Heart left ventricle (tissue), 16 donors: ENCODE results near the gene PCARE. TPM values are rescaled to one million over a fixed set of nuclear protein-coding genes. Genes with fewer than 3 reads are reported as not detected.

Experiments
- ATAC-seq, 4 donors: fragments of 200-7000 bp; cut with Tn5 transposase; one replicate each; pipeline ENCODE4 v1.9.1; 2020 to 2022; ENCODE audit warnings: moderate library complexity in 4 of 4, mild to moderate bottlenecking in 3 of 4, moderate number of reproducible peaks in 1 of 4
- DNase-seq, 5 donors: peaks; one replicate each; pipeline ENCODE4 v3.0.0-alpha.2; 2020
- H3K27ac ChIP-seq, 12 donors: fragments of 200-600 bp; sonication (generic) in 4 of 12; one replicate each; pipeline versions ENCODE4 v1.5.0 to v1.8.0; 2016 to 2022; ENCODE audit warnings: mild to moderate bottlenecking in 2 of 12
- H3K27me3 ChIP-seq, 9 donors: fragments of 200-600 bp; sonication (generic) in 2 of 9; one replicate each; pipeline versions ENCODE4 v1.5.1 to v1.8.0; 2016 to 2022; ENCODE audit warnings: mild to moderate bottlenecking in 3 of 9
- H3K36me3 ChIP-seq, 9 donors: fragments of 200-600 bp; sonication (generic) in 2 of 9; one replicate each; pipeline versions ENCODE4 v1.5.0 to v1.8.0; 2018 to 2022; ENCODE audit warnings: mild to moderate bottlenecking in 2 of 9
- H3K4me1 ChIP-seq, 12 donors: fragments of 200-600 bp; sonication (generic) in 4 of 12; one replicate each; pipeline versions ENCODE4 v1.5.0 to v1.8.0; 2016 to 2022; ENCODE audit warnings: mild to moderate bottlenecking in 3 of 12
- H3K4me3 ChIP-seq, 12 donors: fragments of 200-600 bp; sonication (generic) in 4 of 12; one replicate each; pipeline versions ENCODE4 v1.5.0 to v1.8.0; 2017 to 2022; ENCODE audit warnings: mild to moderate bottlenecking in 9 of 12, moderate library complexity in 4 of 12
- H3K9me3 ChIP-seq, 12 donors: fragments of 200-600 bp; sonication (generic) in 4 of 12; one replicate each; pipeline versions ENCODE4 v1.5.0 to v1.8.0; 2016 to 2022; ENCODE audit warnings: mild to moderate bottlenecking in 1 of 12
- POLR2A ChIP-seq, 2 donors: fragments of 450-650 bp; IDR thresholded peaks; one replicate each; pipeline ENCODE4 v1.6.1; 2017; ENCODE audit warnings: antibody characterized with exemption in 2 of 2, mild to moderate bottlenecking in 2 of 2, moderate library complexity in 2 of 2
- WGBS, 4 donors: extraction: QIAGEN DNeasy Blood & Tissue Kit in 2 of 4; methylation state at CpG; one replicate each; pipeline versions ENCODE4 v1.1.5 to v1.1.7; 2013 to 2018; 5-methylcytosine and 5-hydroxymethylcytosine counted together
- intact Hi-C, 10 donors: fragments of 100-400 bp; cut with DNase I; formaldehyde crosslinking; loops; one replicate each; pipeline versions ENCODE4 v1.11.1 to v1.14.2; 2022
- polyA plus RNA-seq, 2 donors: library from polyadenylated mRNA; stranded (reverse); fragments of 200-250 nt; gene quantifications; one replicate each; pipeline ENCODE4 v1.2.3, GENCODE V29; 2013
- total RNA-seq, 9 donors: library from RNA; depleted of rRNA in 2 of 9; stranded (reverse); fragments of >200 nt in 2 of 9; fragmentation: NEBNext Ultra II Directional in 3 of 9; extraction: Animal tissue kit (Norgen Biotek cat#: 25700) in 3 of 9; gene quantifications; one replicate each; pipeline versions ENCODE4 v1.1.0 to v1.2.4, GENCODE V29; 2016 to 2023
- TF ChIP-seq, protein P1 (sequence below), 12 donors: fragments of 200-600 bp; sonication (generic) in 4 of 12; IDR thresholded peaks; one replicate each; pipeline versions ENCODE4 v1.5.0 to v1.8.0; 2018 to 2022; ENCODE audit warnings: antibody characterized with exemption in 12 of 12, mild to moderate bottlenecking in 5 of 12
- donor health status: ischemic (EF 13 %, LVEDD 7.1; RV severe dilation, severe dysfunction).
- donor health status: healthy with polysubstance abuse.
- donor health status: DM: no; HTN: yes; CAD: no.
- donor health status: DM: no; HTN: no; CAD: no.
- donor health status: ischemic (EF 25% LVEDD 6.9; RV normal size, moderate dysfunction).
- donor health status: ischemic (EF 25% LVEDD 5.7; RV mildly dilated, moderate dysfunction).
- donor health status: healthy.
- donor health status: DM: yes; HTN: yes; CAD: no.
- donor health status: ischemic (EF 35%, LVEDD 5.7; RV mildly dilated, moderate dysfunction).
- donor health status: nonischemic (EF 11% LVEDD 7.7; RV severe dilation, severe dysfunction).
- donor health status: DM: yes; HTN: yes; CAD: no.
- donor health status: PGD.
- donor health status: ischemic (EF 29% LVEDD 5.4; RV normal size, mild dysfunction).
- donor health status: nonischemic (EF 23%, LVEDD 6.1; RV moderate dilation, normal function).

Gene PCARE
- total and polyA plus RNA-seq, 11 donors = 0.10 to 2.4 (median 0.87) TPM

DNA sequence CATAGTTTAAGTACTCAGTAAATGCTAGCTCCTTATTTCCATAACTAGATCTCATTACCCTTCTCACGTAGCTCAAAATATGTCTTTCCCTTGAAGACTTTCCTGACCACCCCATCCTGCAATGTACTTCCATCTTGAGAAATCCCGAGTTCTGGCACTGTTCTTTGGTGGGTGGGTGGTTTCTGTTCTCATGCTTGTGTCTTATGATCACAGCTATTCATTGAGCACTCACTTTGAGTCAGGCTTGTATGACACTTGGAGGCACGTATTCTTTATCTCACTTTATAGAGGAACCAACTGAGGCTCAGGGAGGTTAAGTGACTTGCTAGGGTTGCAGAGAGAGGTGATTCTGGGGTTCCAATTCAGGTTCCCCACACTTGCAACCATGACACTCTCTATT is 31.9 kb upstream of the PCARE start:
- intact Hi-C loops = no loop called here
- H3K27ac ChIP-seq = no peak overlapping the region
- no peak for ATAC-seq
- H3K4me1 ChIP-seq = peaks cover 0 to 7% (median 0%) of the 10 kb centered on the region in 12 donors
- DNase-seq = no peak
- WGBS, 4 donors = 78 to 87% (median 84%) methylated on average over 3 of the region's 3 CpGs
- no peaks in the 10 kb centered on the region for H3K9me3 ChIP-seq
- H3K4me3 ChIP-seq = no peak overlapping the region
- TF ChIP-seq, protein P1, sequence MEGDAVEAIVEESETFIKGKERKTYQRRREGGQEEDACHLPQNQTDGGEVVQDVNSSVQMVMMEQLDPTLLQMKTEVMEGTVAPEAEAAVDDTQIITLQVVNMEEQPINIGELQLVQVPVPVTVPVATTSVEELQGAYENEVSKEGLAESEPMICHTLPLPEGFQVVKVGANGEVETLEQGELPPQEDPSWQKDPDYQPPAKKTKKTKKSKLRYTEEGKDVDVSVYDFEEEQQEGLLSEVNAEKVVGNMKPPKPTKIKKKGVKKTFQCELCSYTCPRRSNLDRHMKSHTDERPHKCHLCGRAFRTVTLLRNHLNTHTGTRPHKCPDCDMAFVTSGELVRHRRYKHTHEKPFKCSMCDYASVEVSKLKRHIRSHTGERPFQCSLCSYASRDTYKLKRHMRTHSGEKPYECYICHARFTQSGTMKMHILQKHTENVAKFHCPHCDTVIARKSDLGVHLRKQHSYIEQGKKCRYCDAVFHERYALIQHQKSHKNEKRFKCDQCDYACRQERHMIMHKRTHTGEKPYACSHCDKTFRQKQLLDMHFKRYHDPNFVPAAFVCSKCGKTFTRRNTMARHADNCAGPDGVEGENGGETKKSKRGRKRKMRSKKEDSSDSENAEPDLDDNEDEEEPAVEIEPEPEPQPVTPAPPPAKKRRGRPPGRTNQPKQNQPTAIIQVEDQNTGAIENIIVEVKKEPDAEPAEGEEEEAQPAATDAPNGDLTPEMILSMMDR (IDR thresholded peaks at IDR 0.05) = no peak
- TF ChIP-seq POLR2A (IDR thresholded peaks at IDR 0.05) = no peak
- no peaks in the 10 kb centered on the region for H3K27me3 ChIP-seq
- H3K36me3 ChIP-seq = no peaks in the 10 kb centered on the region

DNA sequence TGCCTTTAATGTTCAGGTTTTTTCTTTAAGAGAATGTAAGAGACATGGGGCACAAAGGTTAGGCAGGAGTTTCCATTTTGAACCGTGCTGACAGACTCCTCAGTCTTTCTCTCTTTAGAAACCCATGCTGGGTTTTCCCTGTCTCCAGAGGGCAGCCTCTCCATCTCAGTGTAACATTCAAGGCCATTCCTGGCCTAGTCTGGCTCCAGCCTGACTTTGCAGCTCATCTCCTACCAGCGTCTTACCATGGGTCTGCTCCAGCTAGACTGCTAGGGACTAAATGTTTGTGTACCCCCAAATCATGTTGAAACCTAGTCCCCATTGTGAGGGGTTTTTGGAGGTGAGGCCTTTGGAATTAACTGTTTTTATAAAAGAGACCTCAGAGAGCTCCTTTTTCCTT is 31.1 kb upstream of the PCARE start:
- ATAC-seq (no peak), DNase-seq (no peak)
- Histone ChIP-seq H3K36me3 (no peaks in the 10 kb centered on the region), H3K27me3 (no peaks in the 10 kb centered on the region), H3K4me3 (no peak overlapping the region), H3K27ac (no peak overlapping the region), H3K4me1 (no peaks in the 10 kb centered on the region), H3K9me3 (no peaks in the 10 kb centered on the region)
- 49 to 59% (median 56%) methylated on average over 2 of the region's 2 CpGs for WGBS, 4 donors
- no peak for TF ChIP-seq POLR2A (IDR thresholded peaks at IDR 0.05)
- TF ChIP-seq, protein P1 (IDR thresholded peaks at IDR 0.05) = no peak
- intact Hi-C loops = no loop called here

DNA sequence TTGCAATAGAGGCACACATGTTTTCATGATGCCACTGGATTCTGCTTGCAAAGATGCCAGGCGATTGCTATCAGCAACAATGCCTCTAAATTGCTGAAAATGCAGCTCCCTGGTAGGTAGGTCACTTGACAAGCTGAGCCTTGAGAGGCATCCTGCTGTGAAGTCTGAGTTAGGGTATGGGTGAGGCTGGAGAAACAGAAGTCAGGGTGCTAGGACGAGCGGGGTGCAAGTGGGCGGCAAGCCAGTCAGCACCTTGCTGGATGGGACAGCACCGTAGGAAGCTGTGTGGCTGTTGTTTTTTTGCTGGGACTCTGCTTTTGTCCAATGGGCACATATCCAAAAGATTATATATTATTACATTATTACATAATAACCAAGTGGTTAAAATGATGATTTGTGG is 30.4 kb upstream of the PCARE start:
- Histone ChIP-seq H3K4me3 (no peak overlapping the region), H3K4me1 (no peaks in the 10 kb centered on the region), H3K27ac (no peak overlapping the region), H3K9me3 (no peaks in the 10 kb centered on the region), H3K36me3 (no peaks in the 10 kb centered on the region), H3K27me3 (no peaks in the 10 kb centered on the region)
- intact Hi-C loops = no loop called here
- TF ChIP-seq POLR2A (IDR thresholded peaks at IDR 0.05) = no peak
- TF ChIP-seq, protein P1 (IDR thresholded peaks at IDR 0.05) = no peak
- DNase-seq = no peak
- no peak for ATAC-seq
- 79 to 91% (median 85%) methylated on average over 5 of the region's 5 CpGs for WGBS, 4 donors

DNA sequence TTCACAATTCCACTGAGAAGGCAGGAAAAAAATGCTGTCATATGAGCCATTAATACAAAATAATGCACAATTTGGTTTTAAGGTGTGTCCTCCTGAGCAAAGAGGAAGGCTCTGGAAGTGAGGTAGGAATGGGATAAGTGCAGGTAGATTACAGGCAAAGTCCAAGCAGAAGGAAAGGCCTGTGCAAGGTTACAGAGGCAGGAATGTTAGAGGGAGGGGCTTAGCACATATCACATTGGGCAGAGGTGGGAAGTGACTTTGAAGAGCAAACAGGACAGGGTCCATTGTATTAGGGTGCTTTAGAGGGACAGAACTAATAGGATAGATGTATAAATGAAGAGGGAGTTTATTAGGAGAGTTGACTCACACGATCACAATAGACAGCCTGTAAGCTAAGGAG is 26.2 kb upstream of the PCARE start:
- ATAC-seq = no peak
- no peaks in the 10 kb centered on the region for H3K27me3 ChIP-seq
- no peak overlapping the region for H3K4me3 ChIP-seq
- H3K4me1 ChIP-seq = no peaks in the 10 kb centered on the region
- intact Hi-C loops = no loop called here
- no peaks in the 10 kb centered on the region for H3K9me3 ChIP-seq
- H3K36me3 ChIP-seq = no peaks in the 10 kb centered on the region
- TF ChIP-seq, protein P1 (IDR thresholded peaks at IDR 0.05) = no peak
- TF ChIP-seq POLR2A (IDR thresholded peaks at IDR 0.05) = no peak
- no peak for DNase-seq
- H3K27ac ChIP-seq = no peak overlapping the region
- WGBS, 4 donors = 80 to 84% (median 83%) methylated on average over 1 of the region's 1 CpG
